HepG2 (cell line): ENCODE data around the gene SEMA4A. TPM values are rescaled to one million over a fixed set of nuclear protein-coding genes. Genes with fewer than 3 reads are reported as not detected.

Source experiments
- ARID5B ChIP-seq: IDR thresholded peaks from 2 replicates; pipeline ENCODE4 v1.4.0; 2020; ENCODE audit warnings: mild to moderate bottlenecking, missing genetic modification reagents
- ATF4 ChIP-seq, 2 experiments: fragments of 450-650 bp in 1 of 2; sonication (generic) in 1 of 2; formaldehyde crosslinking; IDR thresholded peaks; 2 replicates each; pipeline versions ENCODE4 v1.5.0 to v1.8.0; 2020 to 2022; ENCODE audit warnings: mild to moderate bottlenecking in 1 of 2, missing genetic modification reagents in 1 of 2
- FOSL2 ChIP-seq: sonication (generic); formaldehyde crosslinking; IDR thresholded peaks from 2 replicates; pipeline ENCODE4 v1.4.0; 2020; ENCODE audit warnings: missing genetic modification reagents
- FOXO4 ChIP-seq: sonication (generic); formaldehyde crosslinking; conservative IDR thresholded peaks from 2 replicates; pipeline ENCODE4 v1.8.1; 2023; ENCODE audit warnings: missing genetic modification reagents
- RBAK ChIP-seq: sonication (generic); formaldehyde crosslinking; IDR thresholded peaks from 2 replicates; pipeline ENCODE4 v1.5.1; 2020; ENCODE audit warnings: mild to moderate bottlenecking, missing genetic modification reagents
- SOX5 ChIP-seq: IDR thresholded peaks from 2 replicates; pipeline ENCODE4 v1.6.1; 2016; ENCODE audit warnings: borderline replicate concordance
- THRA ChIP-seq: sonication (generic); formaldehyde crosslinking; IDR thresholded peaks from 2 replicates; pipeline ENCODE4 v1.4.0; 2020; ENCODE audit warnings: missing genetic modification reagents, borderline replicate concordance
- ZBTB3 ChIP-seq: sonication (generic); formaldehyde crosslinking; IDR thresholded peaks from 2 replicates; pipeline ENCODE4 v1.4.0; 2020; ENCODE audit warnings: low read depth, mild to moderate bottlenecking, moderate library complexity, missing genetic modification reagents, borderline replicate concordance
- ZMAT3 ChIP-seq: sonication (generic); formaldehyde crosslinking; conservative IDR thresholded peaks from 2 replicates; pipeline ENCODE4 v1.7.0; 2021; ENCODE audit warnings: missing genetic modification reagents
- ZNF44 ChIP-seq: sonication (generic); formaldehyde crosslinking; IDR thresholded peaks from 2 replicates; pipeline ENCODE4 v1.5.1; 2020; ENCODE audit warnings: mild to moderate bottlenecking, missing genetic modification reagents
- ZNF615 ChIP-seq: sonication (generic); formaldehyde crosslinking; IDR thresholded peaks from 2 replicates; pipeline ENCODE4 v1.5.0; 2020; ENCODE audit warnings: mild to moderate bottlenecking, missing genetic modification reagents, borderline replicate concordance
- ZNF75D ChIP-seq: sonication (generic); formaldehyde crosslinking; IDR thresholded peaks from 2 replicates; pipeline ENCODE4 v1.8.1; 2023; ENCODE audit warnings: missing genetic modification reagents, mild to moderate bottlenecking, borderline replicate concordance
- ZSCAN12 ChIP-seq: sonication (generic); formaldehyde crosslinking; IDR thresholded peaks from 2 replicates; pipeline ENCODE4 v1.9.0; 2021; ENCODE audit warnings: mild to moderate bottlenecking, missing genetic modification reagents
- polyA plus RNA-seq, 8 experiments: library from polyadenylated mRNA; depleted of rRNA in 3 of 8; stranded (reverse) in 7 of 8; unstranded in 1 of 8; fragments of >200 nt; fragmentation: Illumina TruSeq in 4 of 8; extraction: Trizol in 4 of 8; gene quantifications; 2 replicates each; pipeline versions ENCODE4 v1.2.1 to v1.2.3, GENCODE V29; 2011 to 2016; ENCODE audit warnings: low read depth in 4 of 8, missing spikeins in 1 of 8, mixed read lengths in 1 of 8; ENCODE audit not compliant: insufficient read depth in 1 of 8
- total RNA-seq, 5 experiments: library from RNA; depleted of rRNA; stranded (reverse); fragments of >200 nt; fragmentation: Illumina TruSeq; extraction: Trizol; gene quantifications; 2 replicates each; pipeline ENCODE4 v1.2.3, GENCODE V29; 2016; ENCODE audit warnings: low read depth in 1 of 5
- TF ChIP-seq, protein P1 (sequence below): sonication (generic); formaldehyde crosslinking; IDR thresholded peaks from 2 replicates; pipeline ENCODE4 v1.4.0; 2020; ENCODE audit warnings: missing genetic modification reagents
- TF ChIP-seq, protein P2 (sequence below): sonication (generic); formaldehyde crosslinking; IDR thresholded peaks from 2 replicates; pipeline ENCODE4 v1.4.0; 2020; ENCODE audit warnings: low read depth, missing genetic modification reagents
- TF ChIP-seq, protein P3 (sequence below): sonication (generic); formaldehyde crosslinking; IDR thresholded peaks from 2 replicates; pipeline ENCODE4 v1.5.0; 2020; ENCODE audit warnings: missing genetic modification reagents, mild to moderate bottlenecking, borderline replicate concordance

The SEMA4A gene
- total and polyA plus RNA-seq, 2 of the 13 experiments (the other 11 are each of a cell fraction or from before 2014, with no cell fraction given), result 0.09 to 0.20 TPM

- TF ChIP-seq ZNF615 (CRISPR knock-in tag), result no peak
- TF ChIP-seq, protein P1, sequence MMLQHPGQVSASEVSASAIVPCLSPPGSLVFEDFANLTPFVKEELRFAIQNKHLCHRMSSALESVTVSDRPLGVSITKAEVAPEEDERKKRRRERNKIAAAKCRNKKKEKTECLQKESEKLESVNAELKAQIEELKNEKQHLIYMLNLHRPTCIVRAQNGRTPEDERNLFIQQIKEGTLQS (CRISPR knock-in tag), result peak; percentile 27; the same call in 1 of the 2 replicates
- TF ChIP-seq ZSCAN12, result no peak
- TF ChIP-seq, protein P2, sequence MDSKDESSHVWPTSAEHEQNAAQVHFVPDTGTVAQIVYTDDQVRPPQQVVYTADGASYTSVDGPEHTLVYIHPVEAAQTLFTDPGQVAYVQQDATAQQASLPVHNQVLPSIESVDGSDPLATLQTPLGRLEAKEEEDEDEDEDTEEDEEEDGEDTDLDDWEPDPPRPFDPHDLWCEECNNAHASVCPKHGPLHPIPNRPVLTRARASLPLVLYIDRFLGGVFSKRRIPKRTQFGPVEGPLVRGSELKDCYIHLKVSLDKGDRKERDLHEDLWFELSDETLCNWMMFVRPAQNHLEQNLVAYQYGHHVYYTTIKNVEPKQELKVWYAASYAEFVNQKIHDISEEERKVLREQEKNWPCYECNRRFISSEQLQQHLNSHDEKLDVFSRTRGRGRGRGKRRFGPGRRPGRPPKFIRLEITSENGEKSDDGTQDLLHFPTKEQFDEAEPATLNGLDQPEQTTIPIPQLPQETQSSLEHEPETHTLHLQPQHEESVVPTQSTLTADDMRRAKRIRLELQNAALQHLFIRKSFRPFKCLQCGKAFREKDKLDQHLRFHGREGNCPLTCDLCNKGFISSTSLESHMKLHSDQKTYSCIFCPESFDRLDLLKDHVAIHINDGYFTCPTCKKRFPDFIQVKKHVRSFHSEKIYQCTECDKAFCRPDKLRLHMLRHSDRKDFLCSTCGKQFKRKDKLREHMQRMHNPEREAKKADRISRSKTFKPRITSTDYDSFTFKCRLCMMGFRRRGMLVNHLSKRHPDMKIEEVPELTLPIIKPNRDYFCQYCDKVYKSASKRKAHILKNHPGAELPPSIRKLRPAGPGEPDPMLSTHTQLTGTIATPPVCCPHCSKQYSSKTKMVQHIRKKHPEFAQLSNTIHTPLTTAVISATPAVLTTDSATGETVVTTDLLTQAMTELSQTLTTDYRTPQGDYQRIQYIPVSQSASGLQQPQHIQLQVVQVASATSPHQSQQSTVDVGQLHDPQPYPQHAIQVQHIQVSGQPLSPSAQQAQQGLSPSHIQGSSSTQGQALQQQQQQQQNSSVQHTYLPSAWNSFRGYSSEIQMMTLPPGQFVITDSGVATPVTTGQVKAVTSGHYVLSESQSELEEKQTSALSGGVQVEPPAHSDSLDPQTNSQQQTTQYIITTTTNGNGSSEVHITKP, result no peak
- peak; percentile 90 for TF ChIP-seq FOSL2 (CRISPR knock-in tag)
- no peak for TF ChIP-seq ARID5B
- no peak for TF ChIP-seq ZNF44 (CRISPR knock-in tag)
- TF ChIP-seq THRA, result no peak
- no peak for TF ChIP-seq ATF4 (CRISPR knock-in tag; IDR thresholded peaks at IDR 0.05)
- no peak for TF ChIP-seq ZMAT3 (CRISPR knock-in tag)
- no peak for TF ChIP-seq RBAK (CRISPR knock-in tag)
- no peak for TF ChIP-seq ZNF75D
- TF ChIP-seq ZBTB3 (CRISPR knock-in tag), result no peak
- no peak for TF ChIP-seq FOXO4 (CRISPR knock-in tag)
- TF ChIP-seq, protein P3, sequence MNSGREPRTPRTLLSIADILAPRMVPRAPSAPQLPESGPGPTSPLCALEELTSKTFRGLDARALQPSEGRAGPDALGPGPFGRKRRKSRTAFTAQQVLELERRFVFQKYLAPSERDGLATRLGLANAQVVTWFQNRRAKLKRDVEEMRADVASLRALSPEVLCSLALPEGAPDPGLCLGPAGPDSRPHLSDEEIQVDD (CRISPR knock-in tag), result no peak
- no peak for TF ChIP-seq SOX5 (CRISPR knock-in tag)
Measured at GRCh38 chr1:156119503-156120209, 33.7 kb upstream of the SEMA4A start (continued).
